Activated CD8-positive, alpha-beta memory T cell treated with anti-CD3 and anti-CD28 coated beads for 1 hour (primary cell): ENCODE results near the gene PEAK1.
"Not testable (repeated sequence)": the region's sequence is repeated elsewhere in the genome, so short reads cannot be mapped to it uniquely, and the experiment has no call there.

Experiments
- DNase-seq, 2 donors: peaks; one replicate each; pipeline ENCODE4 v3.0.0-alpha.2; 2020; ENCODE audit warnings: low read depth in 1 of 2; ENCODE audit errors: extremely low read depth in 1 of 2

PEAK1 gene

GRCh38 chr15:77239882-77240608 lies 179.9 kb downstream of the PEAK1 start:
- no peak for DNase-seq

- no peak for DNase-seq
Observed at GRCh38 chr15:77235566-77235965, 184.3 kb downstream of the PEAK1 start.

GRCh38 chr15:77228828-77229227 lies 191.1 kb downstream of the PEAK1 start:
- no peak for DNase-seq

GRCh38 chr15:77226652-77227051 lies 193.3 kb downstream of the PEAK1 start:
- DNase-seq: no peak

- DNase-seq: no peak
Observed at GRCh38 chr15:77225646-77226045, 194.3 kb downstream of the PEAK1 start.

- DNase-seq: no peak
Observed at GRCh38 chr15:77225088-77225487, 194.8 kb downstream of the PEAK1 start.

GRCh38 chr15:77224352-77224751 lies 195.6 kb downstream of the PEAK1 start:
- DNase-seq: no peak

- no peak for DNase-seq
Observed at GRCh38 chr15:77221708-77222107, 198.2 kb downstream of the PEAK1 start.

- no peak for DNase-seq
Observed at GRCh38 chr15:77221174-77221573, 198.7 kb downstream of the PEAK1 start.

- no peak for DNase-seq
Observed at GRCh38 chr15:77219841-77220240, 200.1 kb downstream of the PEAK1 start.

- no peak for DNase-seq
Observed at GRCh38 chr15:77209221-77209620, 210.7 kb downstream of the PEAK1 start.

GRCh38 chr15:77208241-77208640 lies 211.7 kb downstream of the PEAK1 start:
- no peak for DNase-seq

GRCh38 chr15:77201665-77202064 lies 218.2 kb downstream of the PEAK1 start:
- no peak for DNase-seq

GRCh38 chr15:77196381-77196780 lies 223.5 kb downstream of the PEAK1 start:
- DNase-seq: no peak

- DNase-seq: no peak
Observed at GRCh38 chr15:77195586-77195985, 224.3 kb downstream of the PEAK1 start.

GRCh38 chr15:77192451-77192850 lies 227.5 kb downstream of the PEAK1 start:
- DNase-seq: no peak

- DNase-seq: no peak
Observed at GRCh38 chr15:77191230-77191834, 228.6 kb downstream of the PEAK1 start.

- DNase-seq: no peak
Observed at GRCh38 chr15:77187751-77188464, 232.0 kb downstream of the PEAK1 start.

- no peak for DNase-seq
Observed at GRCh38 chr15:77186594-77187011, 233.3 kb downstream of the PEAK1 start.

- no peak for DNase-seq
Observed at GRCh38 chr15:77185242-77185785, 234.6 kb downstream of the PEAK1 start.

GRCh38 chr15:77184352-77184751 lies 235.6 kb downstream of the PEAK1 start:
- not testable (repeated sequence) for DNase-seq

GRCh38 chr15:77183066-77183465 lies 236.8 kb downstream of the PEAK1 start:
- DNase-seq: no peak
